GM19397 (cell line): ENCODE data around the gene PARD3B.

Source experiments
- ATAC-seq: cut with Tn5 transposase; IDR thresholded peaks from one replicate; pipeline ENCODE4 v1.9.1; 2021; ENCODE audit warnings: mild to moderate bottlenecking, moderate library complexity; ENCODE audit not compliant: unreplicated experiment

Gene PARD3B

GRCh38 chr2:205627085-205627484, 1081.8 kb downstream of the PARD3B start:
- no peak for ATAC-seq

- ATAC-seq = no peak
Measured at GRCh38 chr2:205628422-205628821, 1083.1 kb downstream of the PARD3B start.

GRCh38 chr2:205629091-205629776, 1084.0 kb downstream of the PARD3B start:
- no peak for ATAC-seq

DNA sequence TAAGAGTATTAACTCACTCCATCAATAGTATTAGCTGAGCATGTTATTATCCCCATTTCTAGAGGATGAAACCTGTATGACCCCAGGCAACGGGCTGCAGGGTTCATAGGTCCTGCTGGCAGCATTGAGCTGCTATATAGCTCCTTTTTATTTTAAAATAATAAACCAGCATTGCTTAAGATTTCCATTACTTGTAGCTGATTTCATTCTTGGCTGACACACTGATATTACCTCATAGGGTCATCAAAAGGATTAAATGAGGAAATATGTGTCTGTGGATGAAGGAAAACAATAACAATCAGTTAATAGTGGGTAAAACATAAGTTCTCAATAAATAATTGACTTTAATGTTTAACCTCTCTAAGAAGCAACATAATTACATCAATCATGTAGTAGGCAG, 1088.7 kb downstream of the PARD3B start:
- no peak for ATAC-seq

- ATAC-seq = no peak
Measured at GRCh38 chr2:205636549-205637319, 1091.5 kb downstream of the PARD3B start.

DNA sequence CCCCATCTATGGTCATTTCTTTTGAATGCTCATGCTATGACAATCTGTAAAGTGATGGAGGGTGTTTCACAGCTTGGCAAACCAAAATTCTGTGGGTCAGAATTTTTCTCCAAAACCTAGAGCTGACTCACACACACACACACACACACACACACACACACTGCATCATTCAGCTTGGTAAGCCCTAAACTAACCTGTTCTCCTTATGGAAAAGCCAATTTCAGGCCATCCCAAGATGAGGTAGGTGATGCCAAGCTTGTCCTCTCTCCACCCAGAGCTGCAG, 1092.0 kb downstream of the PARD3B start:
- ATAC-seq = no peak

- ATAC-seq = no peak
Measured at GRCh38 chr2:205637779-205638503, 1092.7 kb downstream of the PARD3B start.

DNA sequence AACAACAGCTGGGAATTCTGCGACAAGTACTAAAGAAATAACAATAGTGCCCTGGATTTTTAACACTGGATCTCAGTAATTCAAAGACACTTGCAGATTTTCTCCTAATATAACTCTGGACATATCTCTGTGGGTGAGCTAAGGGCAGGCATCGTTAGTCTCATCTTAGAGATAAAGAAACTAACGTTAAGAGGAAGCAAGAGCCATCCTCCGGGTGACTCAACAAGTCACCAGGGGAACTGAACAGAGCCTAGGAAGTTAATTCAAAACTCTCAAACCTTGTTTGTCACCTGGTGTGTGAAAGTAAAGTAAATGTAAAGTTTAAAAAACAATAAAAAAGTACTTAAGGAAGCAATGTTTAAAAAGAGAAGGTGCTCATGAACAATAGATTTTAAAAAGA, 1095.4 kb downstream of the PARD3B start:
- no peak for ATAC-seq

- no peak for ATAC-seq
Measured at GRCh38 chr2:205642599-205643356, 1097.5 kb downstream of the PARD3B start.

DNA sequence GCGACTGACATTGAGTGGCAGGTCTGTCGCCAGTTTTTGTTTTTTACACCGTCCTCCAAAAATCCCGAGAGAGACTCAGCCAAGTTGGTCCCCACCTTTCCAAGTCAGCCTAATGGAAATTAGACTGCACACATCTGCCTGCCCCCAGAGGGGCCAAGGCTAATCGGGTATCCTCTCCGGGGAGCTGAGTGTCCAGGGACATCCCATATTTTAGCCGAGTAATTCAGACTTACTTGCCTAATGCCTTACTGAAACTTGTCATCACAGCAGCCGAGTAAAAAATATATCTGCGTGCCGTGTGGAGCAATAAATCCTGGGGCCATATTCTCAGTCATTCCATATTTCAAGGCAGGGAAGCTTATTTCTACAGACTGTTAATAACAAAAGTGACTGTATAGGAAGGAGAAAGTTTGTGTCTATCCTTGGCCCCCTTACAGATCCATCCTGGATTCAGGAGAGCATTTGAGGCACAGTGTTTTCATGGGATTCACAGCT, 1098.2 kb downstream of the PARD3B start:
- ATAC-seq = no peak

- ATAC-seq = no peak
Measured at GRCh38 chr2:205644018-205644417, 1098.7 kb downstream of the PARD3B start.

- ATAC-seq = peak; percentile 98
Measured at GRCh38 chr2:205646680-205647079, 1101.4 kb downstream of the PARD3B start.

DNA sequence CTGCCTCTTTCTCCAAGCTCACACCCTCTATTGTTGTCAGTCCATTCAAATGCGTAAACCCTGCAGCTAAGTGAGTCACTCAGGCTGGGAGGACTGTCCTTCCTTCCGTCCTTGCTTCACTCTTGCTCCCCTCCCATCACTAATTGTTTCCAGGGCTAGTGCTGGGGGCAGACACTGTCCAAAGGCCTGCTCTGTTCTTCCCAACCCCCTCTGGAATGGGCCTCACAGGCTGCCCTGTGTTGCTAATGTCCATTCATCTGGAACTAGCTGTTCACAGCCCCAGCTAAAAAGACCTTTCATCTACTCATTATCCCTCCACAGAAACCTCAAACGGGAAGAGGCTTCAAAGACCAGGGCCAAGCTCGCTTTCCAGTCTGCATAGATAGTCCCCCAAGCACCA, 1105.2 kb downstream of the PARD3B start:
- ATAC-seq = no peak

GRCh38 chr2:205650931-205651330, 1105.7 kb downstream of the PARD3B start:
- no peak for ATAC-seq

- ATAC-seq = no peak
Measured at GRCh38 chr2:205651719-205652118, 1106.4 kb downstream of the PARD3B start.

DNA sequence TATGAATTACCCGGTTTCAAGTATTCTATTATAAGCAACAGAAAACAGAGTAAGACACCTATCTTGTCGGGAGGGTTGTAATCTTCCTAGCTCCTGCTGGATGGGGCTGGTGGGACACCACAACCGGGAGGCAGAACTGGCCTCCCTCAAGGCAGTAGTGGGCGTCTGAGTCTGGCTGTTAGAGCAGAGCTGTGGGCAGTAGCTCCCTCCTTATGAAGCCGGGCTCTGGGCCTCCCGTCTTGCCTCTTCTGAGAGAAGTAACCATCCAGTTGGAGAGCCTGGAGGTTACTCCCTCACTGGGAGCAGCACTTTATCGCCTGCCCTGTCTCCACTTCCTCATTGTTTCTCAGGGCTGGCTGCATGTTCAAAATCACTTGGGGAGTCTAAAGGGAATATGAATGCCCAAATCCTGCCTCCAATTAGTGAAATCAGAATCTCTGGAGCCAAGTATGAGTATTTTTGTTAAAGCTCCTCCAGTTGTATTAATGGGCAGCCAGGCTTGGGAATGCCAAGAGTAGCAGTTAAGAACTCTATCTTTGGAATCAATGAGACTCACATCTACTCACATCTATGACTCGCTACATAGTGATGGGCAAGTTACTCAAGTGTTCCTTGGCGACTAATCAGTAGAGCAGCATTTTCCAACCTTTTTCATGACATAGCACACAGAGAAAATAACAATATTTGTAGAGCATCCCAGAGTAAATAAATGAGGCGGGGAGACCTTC, 1109.8 kb downstream of the PARD3B start:
- no peak for ATAC-seq

GRCh38 chr2:205655779-205656456, 1110.6 kb downstream of the PARD3B start:
- no peak for ATAC-seq

GRCh38 chr2:205656461-205656860, 1111.2 kb downstream of the PARD3B start:
- no peak for ATAC-seq

DNA sequence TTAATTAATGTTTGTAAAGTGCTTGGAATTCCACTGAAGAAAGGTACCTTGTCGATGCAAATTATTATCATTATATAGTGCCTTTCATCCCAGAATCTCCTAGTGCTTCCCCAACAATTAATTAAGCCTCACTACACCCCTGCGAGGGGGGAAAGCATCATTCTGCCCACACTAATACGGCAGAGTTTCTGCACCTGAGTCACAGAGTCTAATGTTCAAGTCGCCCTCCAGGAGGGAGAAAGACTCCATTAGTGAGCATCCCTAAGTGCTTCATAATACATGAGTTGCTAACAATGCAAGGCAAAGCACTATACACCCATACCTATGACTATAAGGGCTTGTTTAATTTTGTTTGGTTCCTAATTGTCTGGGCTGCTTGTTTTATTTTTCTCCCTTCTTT, 1111.7 kb downstream of the PARD3B start:
- ATAC-seq = no peak

DNA sequence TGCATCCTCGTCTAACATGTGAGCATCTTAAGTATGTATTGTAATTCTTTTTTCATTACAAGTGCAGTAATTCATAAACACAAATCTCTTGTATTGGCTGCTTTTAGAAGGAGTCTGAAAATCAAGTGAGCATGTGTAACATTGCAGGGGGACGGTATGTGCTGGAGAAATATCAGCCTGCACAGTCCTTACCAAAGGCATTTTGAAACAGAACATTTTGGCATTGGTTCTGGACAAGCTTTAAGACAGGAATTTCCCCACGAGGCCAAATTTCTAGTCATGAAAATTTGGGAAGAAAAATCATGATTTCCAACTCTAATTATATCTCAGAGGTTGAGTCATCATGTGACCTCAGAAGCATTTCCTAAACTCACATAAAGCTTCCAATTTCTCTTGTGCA, 1112.3 kb downstream of the PARD3B start:
- ATAC-seq = no peak
